ENCODE measurements around the gene ITPKC. TPM values are rescaled to one million over a fixed set of nuclear protein-coding genes. Genes with fewer than 3 reads are reported as not detected.
A peak's percentile ranks its signal among the peaks of the same experiment; 100 is the strongest.

Gene ITPKC
- total and polyA plus RNA-seq, 9 of the 15 experiments (the other 6 are each of a cell fraction or from before 2014, with no cell fraction given) = 0.08 to 9.3 (median 5.8) TPM

- TF ChIP-seq ZNF76 (CRISPR knock-in tag; IDR thresholded peaks at IDR 0.05; ENCODE audit: borderline replicate concordance) (peak; percentile 57; the same call in 1 of the 2 replicates), CREM (IDR thresholded peaks at IDR 0.05; ENCODE audit: low read depth) (peak; percentile 93), PTBP1 (IDR thresholded peaks at IDR 0.05; ENCODE audit: low read depth, low read length) (no peak), ATF3 (IDR thresholded peaks at IDR 0.05) (peak; percentile 72), ATF3 (CRISPR knock-in tag; conservative IDR thresholded peaks at IDR 0.05) (no peak), RBFOX2 (IDR thresholded peaks at IDR 0.05; ENCODE audit: low read depth, low read length) (0 out of 2 replicates have a peak, but pooled peaks have one; percentile 51), ZNF444 (CRISPR knock-in tag; IDR thresholded peaks at IDR 0.05) (no peak), BRCA1 (IDR thresholded peaks at IDR 0.05) (no peak), BRCA1 (CRISPR knock-in tag; IDR thresholded peaks at IDR 0.05) (no peak), EP300 (IDR thresholded peaks at IDR 0.05; ENCODE audit: low read length) (no peak), NCOA6 (IDR thresholded peaks at IDR 0.05) (no peak), HIVEP1 (CRISPR knock-in tag; IDR thresholded peaks at IDR 0.05) (no peak), DLX4 (CRISPR knock-in tag; IDR thresholded peaks at IDR 0.05) (no peak), ZBED1 (IDR thresholded peaks at IDR 0.05) (no peak; the same call in 1 of the 2 replicates), CSDE1 (IDR thresholded peaks at IDR 0.05) (no peak), ZNF175 (CRISPR knock-in tag; IDR thresholded peaks at IDR 0.05; ENCODE audit: low read depth) (peak; percentile 88), CREB5 (CRISPR knock-in tag; IDR thresholded peaks at IDR 0.05) (no peak), PHB (CRISPR knock-in tag; IDR thresholded peaks at IDR 0.05) (no peak), ZNF316 (IDR thresholded peaks at IDR 0.05) (no peak), KLF16 (IDR thresholded peaks at IDR 0.05) (0 out of 2 replicates have a peak, but pooled peaks have one; percentile 34), USF1 (CRISPR knock-in tag; IDR thresholded peaks at IDR 0.05) (peak; percentile 99), CCNT2 (IDR thresholded peaks at IDR 0.05; ENCODE audit: borderline replicate concordance, extremely low read depth, insufficient read length, low read depth, low read length) (no peak), SETDB1 (IDR thresholded peaks at IDR 0.05; ENCODE audit: low read length) (no peak), TCF15 (CRISPR knock-in tag; IDR thresholded peaks at IDR 0.05) (peak; percentile 91; the same call in 1 of the 2 replicates), HINFP (tag; conservative IDR thresholded peaks at IDR 0.05; ENCODE audit: low read depth) (peak; percentile 51; the same call in 1 of the 2 replicates), HDGF (IDR thresholded peaks at IDR 0.05) (no peak)
These were observed 33.4 kb downstream of the ITPKC start, which contains the start of gene ACTMAP (continued) for GRCh38 chr19:40750058-40750873.
